ENCODE results near the gene EFCAB9. TPM values are rescaled to one million over a fixed set of nuclear protein-coding genes. Genes with fewer than 3 reads are reported as not detected.

EFCAB9 gene
- polyA plus RNA-seq, 2 of the 4 experiments (the other 2 are of a cell fraction) = not detected

DNA sequence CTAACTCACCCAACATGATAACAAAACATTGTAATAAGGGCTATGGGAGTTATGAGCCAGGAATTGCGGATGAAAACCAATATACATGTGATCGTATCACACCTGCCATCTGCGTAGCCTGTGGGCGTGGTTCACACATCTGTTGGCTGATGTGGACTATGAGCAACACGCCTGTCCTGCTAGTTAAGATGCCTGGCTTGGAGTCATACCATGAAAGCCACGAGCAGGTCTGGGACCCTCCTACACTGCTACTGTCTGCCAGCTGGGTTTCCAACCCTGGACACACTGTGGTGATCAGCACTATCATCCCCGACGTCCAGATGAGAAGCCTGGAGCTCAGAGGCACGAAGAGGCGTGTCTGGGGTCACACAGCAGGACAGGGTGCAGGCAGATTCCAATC, 46.1 kb upstream of the EFCAB9 start:
- no peak for FAIRE-seq
- Histone ChIP-seq H3K27ac (no peak overlapping the region), H3K4me2 (no peak overlapping the region), H3K4me3 (no peak overlapping the region), H3K9me3 (no peaks in the 10 kb centered on the region), H3K4me1 (0 out of 3 replicates have a peak, but pooled peaks cover 1% of the 10 kb centered on the region)
- TF ChIP-seq NR3C1 (IDR thresholded peaks at IDR 0.05) (no peak), HOXA7 (CRISPR knock-in tag; IDR thresholded peaks at IDR 0.05) (no peak), HOXB5 (CRISPR knock-in tag; IDR thresholded peaks at IDR 0.05) (no peak), FOSB (CRISPR knock-in tag; IDR thresholded peaks at IDR 0.05) (no peak), KDM5A (IDR thresholded peaks at IDR 0.05) (no peak), HOXB13 (CRISPR knock-in tag; IDR thresholded peaks at IDR 0.05; ENCODE audit: low read depth) (no peak), MAFK (IDR thresholded peaks at IDR 0.05; ENCODE audit: partially characterized antibody) (no peak), RNF2 (IDR thresholded peaks at IDR 0.05; ENCODE audit: borderline replicate concordance, low read depth) (no peak), BHLHE40 (IDR thresholded peaks at IDR 0.05; ENCODE audit: low read depth, low read length) (no peak)
- ATAC-seq = no peak
- 88% methylated on average over 10 of the region's 10 CpGs for WGBS (ENCODE audit: missing lambda C conversion rate)
- no peak for DNase-seq (ENCODE audit: low read depth in 1 of 2, low spot score in 1 of 2)
- ChIA-PET POLR2A (no interaction called here), CTCF (no interaction called here)

DNA sequence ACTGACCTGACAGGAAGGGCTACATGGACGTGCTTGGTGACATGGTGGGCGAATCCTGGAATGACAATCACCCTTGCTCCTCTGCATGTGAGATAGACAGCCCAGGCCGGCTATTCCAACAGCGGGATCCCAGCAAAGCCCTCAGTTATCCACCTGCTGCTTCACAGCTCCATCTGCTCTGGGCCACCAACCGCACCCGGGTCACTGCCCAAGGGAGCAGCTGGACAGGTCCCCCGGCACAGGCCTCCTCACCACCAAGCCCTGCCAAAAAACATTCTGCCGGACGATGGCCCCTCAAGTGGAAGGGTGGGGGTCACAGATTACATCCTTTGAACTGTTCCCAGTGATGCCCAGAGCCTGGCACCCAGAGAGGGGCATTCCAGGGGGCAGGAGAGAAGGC, 45.6 kb upstream of the EFCAB9 start:
- CTCF ChIA-PET = no interaction called here
- POLR2A ChIA-PET = no interaction called here
- FAIRE-seq (no peak), ATAC-seq (no peak), DNase-seq (ENCODE audit: low read depth in 1 of 2, low spot score in 1 of 2) (no peak)
- Histone ChIP-seq H3K4me2 (no peak overlapping the region), H3K4me3 (no peak overlapping the region), H3K27ac (no peak overlapping the region), H3K4me1 (no peaks in the 10 kb centered on the region), H3K9me3 (no peaks in the 10 kb centered on the region)
- WGBS (ENCODE audit: missing lambda C conversion rate) = 94% methylated on average over 7 of the region's 9 CpGs
- TF ChIP-seq RFX5 (IDR thresholded peaks at IDR 0.05) (no peak), MAZ (IDR thresholded peaks at IDR 0.05; ENCODE audit: borderline replicate concordance, low read depth, low read length) (no peak), HOXA7 (CRISPR knock-in tag; IDR thresholded peaks at IDR 0.05) (no peak), TP53 (CRISPR knock-in tag; IDR thresholded peaks at IDR 0.05) (no peak), TFCP2L1 (CRISPR knock-in tag; IDR thresholded peaks at IDR 0.05) (no peak), JUN (IDR thresholded peaks at IDR 0.05) (no peak), HEYL (CRISPR knock-in tag; IDR thresholded peaks at IDR 0.05) (no peak), CBX2 (IDR thresholded peaks at IDR 0.05; ENCODE audit: borderline replicate concordance, low read depth) (no peak), MAFK (IDR thresholded peaks at IDR 0.05; ENCODE audit: partially characterized antibody) (no peak), RARB (CRISPR knock-in tag; IDR thresholded peaks at IDR 0.05) (no peak), NFE2L2 (conservative IDR thresholded peaks at IDR 0.05; ENCODE audit: low read length) (no peak), EHMT2 (IDR thresholded peaks at IDR 0.05; ENCODE audit: low read depth) (no peak), ZC3H11A (IDR thresholded peaks at IDR 0.05) (no peak), POLR2AphosphoS2 (conservative IDR thresholded peaks at IDR 0.05; ENCODE audit: low read length) (no peak)
- TF ChIP-seq, protein P1, sequence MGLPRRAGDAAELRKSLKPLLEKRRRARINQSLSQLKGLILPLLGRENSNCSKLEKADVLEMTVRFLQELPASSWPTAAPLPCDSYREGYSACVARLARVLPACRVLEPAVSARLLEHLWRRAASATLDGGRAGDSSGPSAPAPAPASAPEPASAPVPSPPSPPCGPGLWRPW (IDR thresholded peaks at IDR 0.05) = no peak
- TF ChIP-seq, protein P2, sequence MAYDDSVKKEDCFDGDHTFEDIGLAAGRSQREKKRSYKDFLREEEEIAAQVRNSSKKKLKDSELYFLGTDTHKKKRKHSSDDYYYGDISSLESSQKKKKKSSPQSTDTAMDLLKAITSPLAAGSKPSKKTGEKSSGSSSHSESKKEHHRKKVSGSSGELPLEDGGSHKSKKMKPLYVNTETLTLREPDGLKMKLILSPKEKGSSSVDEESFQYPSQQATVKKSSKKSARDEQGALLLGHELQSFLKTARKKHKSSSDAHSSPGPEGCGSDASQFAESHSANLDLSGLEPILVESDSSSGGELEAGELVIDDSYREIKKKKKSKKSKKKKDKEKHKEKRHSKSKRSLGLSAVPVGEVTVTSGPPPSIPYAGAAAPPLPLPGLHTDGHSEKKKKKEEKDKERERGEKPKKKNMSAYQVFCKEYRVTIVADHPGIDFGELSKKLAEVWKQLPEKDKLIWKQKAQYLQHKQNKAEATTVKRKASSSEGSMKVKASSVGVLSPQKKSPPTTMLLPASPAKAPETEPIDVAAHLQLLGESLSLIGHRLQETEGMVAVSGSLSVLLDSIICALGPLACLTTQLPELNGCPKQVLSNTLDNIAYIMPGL (CRISPR knock-in tag; IDR thresholded peaks at IDR 0.05; ENCODE audit: borderline replicate concordance) = no peak
- TF ChIP-seq, protein P3, sequence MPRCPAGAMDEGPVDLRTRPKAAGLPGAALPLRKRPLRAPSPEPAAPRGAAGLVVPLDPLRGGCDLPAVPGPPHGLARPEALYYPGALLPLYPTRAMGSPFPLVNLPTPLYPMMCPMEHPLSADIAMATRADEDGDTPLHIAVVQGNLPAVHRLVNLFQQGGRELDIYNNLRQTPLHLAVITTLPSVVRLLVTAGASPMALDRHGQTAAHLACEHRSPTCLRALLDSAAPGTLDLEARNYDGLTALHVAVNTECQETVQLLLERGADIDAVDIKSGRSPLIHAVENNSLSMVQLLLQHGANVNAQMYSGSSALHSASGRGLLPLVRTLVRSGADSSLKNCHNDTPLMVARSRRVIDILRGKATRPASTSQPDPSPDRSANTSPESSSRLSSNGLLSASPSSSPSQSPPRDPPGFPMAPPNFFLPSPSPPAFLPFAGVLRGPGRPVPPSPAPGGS (IDR thresholded peaks at IDR 0.05) = no peak
